Activated CD4-positive, alpha-beta T cell treated with anti-CD3 and anti-CD28 coated beads for 4 hours (primary cell): ENCODE measurements around the gene HMGN5.

Source experiments
- DNase-seq, 2 donors: peaks; one replicate each; pipeline ENCODE4 v3.0.0-alpha.2; 2020

Gene HMGN5

GRCh38 chrX:81201671-81202455 is at the start of gene HMGN5, which contains the start of gene SH3BGRL:
Gene HMGN5 (minus strand): TSS chrX:81201913. CDS start chrX:81121549, 80,364 bp downstream.
Gene SH3BGRL (plus strand): TSS chrX:81202102. CDS start chrX:81202201, 99 bp downstream.
- peak; percentile 63 for DNase-seq

GRCh38 chrX:81241753-81242152 is 40.0 kb upstream of the HMGN5 start:
- DNase-seq = no peak

- no peak for DNase-seq
Measured at GRCh38 chrX:81240701-81241331, 39.1 kb upstream of the HMGN5 start.

GRCh38 chrX:81238166-81238565 is 36.5 kb upstream of the HMGN5 start:
- DNase-seq = no peak

- no peak for DNase-seq
Measured at GRCh38 chrX:81237516-81237915, 35.8 kb upstream of the HMGN5 start.

GRCh38 chrX:81232218-81232617 is 30.5 kb upstream of the HMGN5 start:
- DNase-seq = no peak

GRCh38 chrX:81231476-81231875 is 29.8 kb upstream of the HMGN5 start:
- DNase-seq = no peak

GRCh38 chrX:81229901-81230300 is 28.2 kb upstream of the HMGN5 start:
- DNase-seq = no peak

- DNase-seq = no peak
Measured at GRCh38 chrX:81229229-81229628, 27.5 kb upstream of the HMGN5 start.

GRCh38 chrX:81215685-81216084 is 14.0 kb upstream of the HMGN5 start:
- no peak for DNase-seq

- DNase-seq = no peak
Measured at GRCh38 chrX:81208916-81209315, 7.2 kb upstream of the HMGN5 start.

- DNase-seq = no peak
Measured at GRCh38 chrX:81206476-81206875, 4.8 kb upstream of the HMGN5 start.

GRCh38 chrX:81205551-81205950 is 3.8 kb upstream of the HMGN5 start:
- DNase-seq = no peak

- no peak for DNase-seq
Measured at GRCh38 chrX:81202943-81203342, 1.2 kb upstream of the HMGN5 start.

GRCh38 chrX:81202456-81202819 is 725 bp upstream of the HMGN5 start:
- no peak for DNase-seq

GRCh38 chrX:81201071-81201470 is 642 bp downstream of the HMGN5 start:
- no peak for DNase-seq

GRCh38 chrX:81195712-81196111 is 6.0 kb downstream of the HMGN5 start:
- DNase-seq = peak; percentile 43 to 57

GRCh38 chrX:81195259-81195658 is 6.5 kb downstream of the HMGN5 start:
- no peak for DNase-seq

- no peak for DNase-seq
Measured at GRCh38 chrX:81174286-81174685, 27.4 kb downstream of the HMGN5 start.

GRCh38 chrX:81168391-81168790 is 33.3 kb downstream of the HMGN5 start:
- no peak for DNase-seq

GRCh38 chrX:81121513-81122363 is 80.0 kb downstream of the HMGN5 start:
- DNase-seq = peak; percentile 77 to 86

- peak; percentile 13 to 20 for DNase-seq
Measured at GRCh38 chrX:81120936-81121371, 80.8 kb downstream of the HMGN5 start.

- no peak for DNase-seq
Measured at GRCh38 chrX:81120258-81120935, 81.3 kb downstream of the HMGN5 start.
